HL-60 (cell line): Measurements from ENCODE around the gene SPTBN5.

Experiments
- CTCF ChIP-seq: IDR thresholded peaks from one replicate; pipeline ENCODE4 v1.5.1; 2011; ENCODE audit warnings: low read length, control low read depth, inconsistent platforms; ENCODE audit not compliant: insufficient read depth
- GABPA ChIP-seq: IDR thresholded peaks from 2 replicates; pipeline ENCODE4 v1.6.1; 2012; ENCODE audit warnings: low read depth
- POLR2AphosphoS5 ChIP-seq: IDR thresholded peaks from 2 replicates; pipeline ENCODE4 v1.6.1; 2012; ENCODE audit warnings: low read depth
- SPI1 ChIP-seq: IDR thresholded peaks from 2 replicates; pipeline ENCODE4 v1.6.1; 2012; ENCODE audit warnings: low read depth, mild to moderate bottlenecking, borderline replicate concordance
- TF ChIP-seq, protein P1 (sequence below): IDR thresholded peaks from 2 replicates; pipeline ENCODE4 v1.6.1; 2012; ENCODE audit warnings: low read depth; ENCODE audit not compliant: insufficient replicate concordance

- no peak for TF ChIP-seq CTCF
- TF ChIP-seq, protein P1, sequence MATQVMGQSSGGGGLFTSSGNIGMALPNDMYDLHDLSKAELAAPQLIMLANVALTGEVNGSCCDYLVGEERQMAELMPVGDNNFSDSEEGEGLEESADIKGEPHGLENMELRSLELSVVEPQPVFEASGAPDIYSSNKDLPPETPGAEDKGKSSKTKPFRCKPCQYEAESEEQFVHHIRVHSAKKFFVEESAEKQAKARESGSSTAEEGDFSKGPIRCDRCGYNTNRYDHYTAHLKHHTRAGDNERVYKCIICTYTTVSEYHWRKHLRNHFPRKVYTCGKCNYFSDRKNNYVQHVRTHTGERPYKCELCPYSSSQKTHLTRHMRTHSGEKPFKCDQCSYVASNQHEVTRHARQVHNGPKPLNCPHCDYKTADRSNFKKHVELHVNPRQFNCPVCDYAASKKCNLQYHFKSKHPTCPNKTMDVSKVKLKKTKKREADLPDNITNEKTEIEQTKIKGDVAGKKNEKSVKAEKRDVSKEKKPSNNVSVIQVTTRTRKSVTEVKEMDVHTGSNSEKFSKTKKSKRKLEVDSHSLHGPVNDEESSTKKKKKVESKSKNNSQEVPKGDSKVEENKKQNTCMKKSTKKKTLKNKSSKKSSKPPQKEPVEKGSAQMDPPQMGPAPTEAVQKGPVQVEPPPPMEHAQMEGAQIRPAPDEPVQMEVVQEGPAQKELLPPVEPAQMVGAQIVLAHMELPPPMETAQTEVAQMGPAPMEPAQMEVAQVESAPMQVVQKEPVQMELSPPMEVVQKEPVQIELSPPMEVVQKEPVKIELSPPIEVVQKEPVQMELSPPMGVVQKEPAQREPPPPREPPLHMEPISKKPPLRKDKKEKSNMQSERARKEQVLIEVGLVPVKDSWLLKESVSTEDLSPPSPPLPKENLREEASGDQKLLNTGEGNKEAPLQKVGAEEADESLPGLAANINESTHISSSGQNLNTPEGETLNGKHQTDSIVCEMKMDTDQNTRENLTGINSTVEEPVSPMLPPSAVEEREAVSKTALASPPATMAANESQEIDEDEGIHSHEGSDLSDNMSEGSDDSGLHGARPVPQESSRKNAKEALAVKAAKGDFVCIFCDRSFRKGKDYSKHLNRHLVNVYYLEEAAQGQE, result no peak
- no peak for TF ChIP-seq POLR2AphosphoS5
- TF ChIP-seq SPI1, result no peak
- no peak for TF ChIP-seq GABPA
Measured at GRCh38 chr15:41849861-41850260, 44.0 kb downstream of the SPTBN5 start.
